ENCODE data around the gene CDK5RAP2.

DNA sequence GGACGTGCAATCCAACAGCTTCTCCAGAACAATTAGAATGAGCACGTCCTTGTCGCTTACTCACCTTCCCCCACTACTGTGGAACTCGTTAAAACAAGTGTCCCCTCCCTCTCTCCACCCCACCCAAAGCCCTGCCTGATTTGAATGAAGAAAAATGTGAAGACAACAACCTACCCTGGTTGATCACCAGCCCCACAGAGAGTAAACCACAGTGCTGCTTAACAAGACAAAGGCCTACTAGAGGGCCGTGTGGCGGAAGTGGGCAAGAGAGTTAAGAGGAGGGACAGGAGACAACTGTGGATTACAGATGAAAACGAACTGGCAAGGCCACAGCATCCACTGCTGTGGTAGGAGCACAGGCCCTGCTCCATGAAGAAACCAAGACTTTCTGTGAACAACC lies 51.1 kb downstream of the CDK5RAP2 start:
- TF ChIP-seq CTCF (IDR thresholded peaks at IDR 0.05) (no peak), POLR2A (IDR thresholded peaks at IDR 0.05) (no peak), EP300 (IDR thresholded peaks at IDR 0.05) (no peak)

Data from sigmoid colon (tissue), 4 donors.